Adrenal gland (tissue), 12 donors: ENCODE results near the gene ENTPD8. TPM values are rescaled to one million over a fixed set of nuclear protein-coding genes. Genes with fewer than 3 reads are reported as not detected.

ENCODE experiments used
- DNase-seq, 7 donors: peaks; one replicate each; pipeline ENCODE4 v3.0.0-alpha.2; 2019 to 2020
- H3K27ac ChIP-seq, 5 donors: fragments of 200-600 bp; sonication (generic) in 4 of 5; 1 replicate in 3 of 5; 2 replicates in 2 of 5; pipeline versions ENCODE4 v1.5.1 to v1.8.0; 2016 to 2020; ENCODE audit warnings: mild to moderate bottlenecking in 1 of 5
- H3K27me3 ChIP-seq: fragments of 200-600 bp; 2 replicates; pipeline ENCODE4 v1.8.0; 2021
- H3K36me3 ChIP-seq, 2 donors: fragments of 200-600 bp; replicated peaks in 1 of 2; 1 replicate in 1 of 2; 2 replicates in 1 of 2; pipeline versions ENCODE4 v1.5.1 to v1.8.0; 2018 to 2022
- H3K4me1 ChIP-seq, 2 donors: fragments of 200-600 bp; replicated peaks in 1 of 2; 1 replicate in 1 of 2; 2 replicates in 1 of 2; pipeline versions ENCODE4 v1.5.1 to v1.8.0; 2018 to 2021
- H3K4me3 ChIP-seq, 4 donors: fragments of 200-600 bp; sonication (generic) in 3 of 4; one replicate each; pipeline ENCODE4 v1.5.1; 2016 to 2018
- H3K9me3 ChIP-seq, 3 donors: fragments of 200-600 bp; sonication (generic) in 1 of 3; replicated peaks in 1 of 3; 1 replicate in 2 of 3; 2 replicates in 1 of 3; pipeline versions ENCODE4 v1.5.1 to v1.8.0; 2016 to 2021
- POLR2A ChIP-seq, 2 donors: fragments of 450-650 bp; IDR thresholded peaks; one replicate each; pipeline ENCODE4 v1.6.1; 2017; ENCODE audit warnings: antibody characterized with exemption in 2 of 2, mild to moderate bottlenecking in 2 of 2, moderate library complexity in 1 of 2
- WGBS, 4 donors: extraction: QIAGEN DNeasy Blood & Tissue Kit in 2 of 4; methylation state at CpG; one replicate each; pipeline versions ENCODE4 v1.1.5 to v1.1.7; 2013 to 2017; 5-methylcytosine and 5-hydroxymethylcytosine counted together
- intact Hi-C, 2 donors: fragments of 100-400 bp; cut with DNase I; formaldehyde crosslinking; loops; one replicate each; pipeline versions ENCODE4 v1.14.1 to v1.15.0; 2022 to 2023
- polyA plus RNA-seq, 3 donors: library from polyadenylated mRNA; stranded (reverse); fragments of 200-250 nt in 2 of 3; fragments of 350-450 nt in 1 of 3; fragmentation: Illumina TruSeq in 1 of 3; extraction: RNeasy Lipid Tissue Mini Kit (QIAGEN cat#74804) in 1 of 3; gene quantifications; one replicate each; pipeline ENCODE4 v1.2.3, GENCODE V29; 2013 to 2014
- total RNA-seq, 9 donors: library from RNA; depleted of rRNA in 4 of 9; stranded (reverse); fragments of >200 nt in 4 of 9; fragments of 120-200 nt in 1 of 9; fragmentation: NEBNext Ultra II Directional in 1 of 9; extraction: Animal tissue kit (Norgen Biotek cat#: 25700) in 1 of 9; gene quantifications; one replicate each; pipeline versions ENCODE4 v1.1.0 to v1.2.4, GENCODE V29; 2013 to 2023
- TF ChIP-seq, protein P1 (sequence below), 6 experiments: fragments of 450-650 bp in 4 of 6; fragments of 200-600 bp in 2 of 6; sonication (generic) in 1 of 6; IDR thresholded peaks; 1 replicate in 5 of 6; 2 replicates in 1 of 6; pipeline versions ENCODE4 v1.5.1 to v1.8.0; 2016 to 2021; ENCODE audit warnings: antibody characterized with exemption in 6 of 6, mild to moderate bottlenecking in 2 of 6, moderate library complexity in 1 of 6
- donor health status: healthy with polysubstance abuse.
- donor health status: Bipolar disorder and iron deficiency.
- donor health status: DM: yes; HTN: yes; CAD: no.
- donor health status: DM: no; HTN: no; CAD: no.
- donor health status: DM: no; HTN: no; CAD: no.
- donor health status: DM: yes; HTN: yes; CAD: no.

ENTPD8 gene
- total and polyA plus RNA-seq, 12 donors: 0.14 to 0.20 (median 0.17) TPM; not detected in 6

DNA sequence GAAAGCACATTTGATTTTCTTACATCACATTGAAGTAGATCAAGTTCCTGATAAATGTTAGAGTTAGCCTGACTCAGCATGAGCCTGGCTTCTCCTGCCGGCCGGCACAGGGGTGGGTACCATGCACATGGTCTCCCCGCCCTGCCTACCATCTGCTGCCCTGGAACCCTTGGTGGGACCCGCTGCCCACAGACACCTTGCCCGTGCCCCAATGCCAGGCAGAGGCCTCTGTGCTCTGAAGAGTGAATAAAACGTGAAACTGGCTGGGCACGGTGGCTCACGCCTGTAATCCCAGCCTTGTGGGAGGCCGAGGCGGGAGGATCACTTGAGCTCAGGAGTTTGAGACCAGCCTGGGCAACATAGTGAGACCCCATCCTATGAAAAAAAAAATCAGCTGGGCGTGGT is 35.5 kb downstream of the ENTPD8 start:
- WGBS, 4 donors: 89 to 92% (median 90%) methylated on average over 10 to 11 of the region's 11 CpGs
- DNase-seq: no peak
- intact Hi-C loops: loop anchor here (2.0 to 5.0 kb wide), 2 partner anchors 108 to 109 kb away; no protein-coding TSS in a partner anchor
- Histone ChIP-seq H3K27me3 (no peaks in the 10 kb centered on the region), H3K27ac (no peak overlapping the region), H3K36me3 (no peaks in the 10 kb centered on the region), H3K4me3 (no peak overlapping the region), H3K9me3 (no peaks in the 10 kb centered on the region), H3K4me1 (peaks cover 12 to 15% of the 10 kb centered on the region in 2 donors)
- no peak for TF ChIP-seq POLR2A (IDR thresholded peaks at IDR 0.05)
- TF ChIP-seq, protein P1, sequence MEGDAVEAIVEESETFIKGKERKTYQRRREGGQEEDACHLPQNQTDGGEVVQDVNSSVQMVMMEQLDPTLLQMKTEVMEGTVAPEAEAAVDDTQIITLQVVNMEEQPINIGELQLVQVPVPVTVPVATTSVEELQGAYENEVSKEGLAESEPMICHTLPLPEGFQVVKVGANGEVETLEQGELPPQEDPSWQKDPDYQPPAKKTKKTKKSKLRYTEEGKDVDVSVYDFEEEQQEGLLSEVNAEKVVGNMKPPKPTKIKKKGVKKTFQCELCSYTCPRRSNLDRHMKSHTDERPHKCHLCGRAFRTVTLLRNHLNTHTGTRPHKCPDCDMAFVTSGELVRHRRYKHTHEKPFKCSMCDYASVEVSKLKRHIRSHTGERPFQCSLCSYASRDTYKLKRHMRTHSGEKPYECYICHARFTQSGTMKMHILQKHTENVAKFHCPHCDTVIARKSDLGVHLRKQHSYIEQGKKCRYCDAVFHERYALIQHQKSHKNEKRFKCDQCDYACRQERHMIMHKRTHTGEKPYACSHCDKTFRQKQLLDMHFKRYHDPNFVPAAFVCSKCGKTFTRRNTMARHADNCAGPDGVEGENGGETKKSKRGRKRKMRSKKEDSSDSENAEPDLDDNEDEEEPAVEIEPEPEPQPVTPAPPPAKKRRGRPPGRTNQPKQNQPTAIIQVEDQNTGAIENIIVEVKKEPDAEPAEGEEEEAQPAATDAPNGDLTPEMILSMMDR (IDR thresholded peaks at IDR 0.05): no peak

DNA sequence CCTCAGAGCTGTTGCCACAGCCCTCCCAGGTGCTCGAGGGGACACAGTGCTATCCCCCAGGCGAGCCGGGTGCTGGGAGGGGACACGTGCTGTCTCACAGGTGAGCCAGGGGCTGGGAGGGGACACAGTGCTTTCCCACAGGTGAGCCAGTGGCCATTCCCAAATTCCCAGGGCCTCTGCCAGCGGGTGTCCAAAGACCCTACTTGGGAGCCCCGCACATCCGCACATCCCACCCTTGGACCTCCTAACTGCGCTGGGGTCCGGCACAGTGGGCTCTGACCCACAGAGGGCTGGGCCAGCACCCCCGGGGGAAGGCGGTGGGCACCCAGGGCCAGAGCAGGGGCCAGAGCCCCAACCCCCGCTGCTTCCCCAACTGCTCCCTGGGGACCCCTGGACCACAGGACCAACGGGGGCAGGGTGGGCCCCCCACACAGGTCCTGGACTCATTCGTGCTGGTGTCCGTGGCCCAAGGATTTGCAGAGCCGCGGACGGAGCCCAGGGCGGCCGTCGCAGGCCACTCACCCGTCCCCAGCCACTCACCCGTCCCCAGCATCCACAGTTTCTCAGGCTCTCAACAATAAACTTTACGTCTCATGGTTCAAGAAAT is 36.1 kb downstream of the ENTPD8 start:
- no peak overlapping the region for H3K27ac ChIP-seq
- no peaks in the 10 kb centered on the region for H3K36me3 ChIP-seq
- no peak for TF ChIP-seq POLR2A (IDR thresholded peaks at IDR 0.05)
- TF ChIP-seq, protein P1 (IDR thresholded peaks at IDR 0.05): no peak
- no peak for DNase-seq
- H3K4me3 ChIP-seq: no peak overlapping the region
- intact Hi-C loops: loop anchor here in 1 of 2 donors (5.0 kb wide), 1 partner anchor 108 kb away; no protein-coding TSS in a partner anchor
- no peaks in the 10 kb centered on the region for H3K9me3 ChIP-seq
- peaks cover 12 to 15% of the 10 kb centered on the region in 2 donors for H3K4me1 ChIP-seq
- WGBS, 4 donors: 91 to 96% (median 95%) methylated on average over 6 to 24 of the region's 24 CpGs
- H3K27me3 ChIP-seq: no peaks in the 10 kb centered on the region

DNA sequence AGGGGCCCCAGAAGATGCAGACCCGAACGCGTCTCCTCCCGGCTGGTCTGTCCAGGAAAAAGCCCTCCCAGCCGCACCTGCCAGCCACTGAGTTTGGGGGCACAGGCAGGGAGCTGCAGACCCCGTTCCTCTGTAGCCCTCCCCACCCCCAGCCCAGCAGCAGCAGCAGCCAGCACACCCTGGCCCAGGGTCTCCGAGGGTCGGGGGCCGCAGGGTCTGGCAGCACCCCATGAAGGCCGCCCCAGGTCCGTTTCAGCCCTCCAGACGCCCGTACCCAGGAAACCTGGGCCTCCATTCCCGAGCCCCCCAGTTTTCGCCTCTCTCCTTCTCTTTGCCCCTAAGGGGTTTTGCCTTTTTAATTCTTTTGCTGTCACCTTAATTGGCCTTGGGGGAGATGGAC is 37.9 kb downstream of the ENTPD8 start:
- Histone ChIP-seq H3K36me3 (no peaks in the 10 kb centered on the region), H3K9me3 (no peaks in the 10 kb centered on the region)
- TF ChIP-seq, protein P1 (IDR thresholded peaks at IDR 0.05): no peak
- no peak for TF ChIP-seq POLR2A (IDR thresholded peaks at IDR 0.05)

DNA sequence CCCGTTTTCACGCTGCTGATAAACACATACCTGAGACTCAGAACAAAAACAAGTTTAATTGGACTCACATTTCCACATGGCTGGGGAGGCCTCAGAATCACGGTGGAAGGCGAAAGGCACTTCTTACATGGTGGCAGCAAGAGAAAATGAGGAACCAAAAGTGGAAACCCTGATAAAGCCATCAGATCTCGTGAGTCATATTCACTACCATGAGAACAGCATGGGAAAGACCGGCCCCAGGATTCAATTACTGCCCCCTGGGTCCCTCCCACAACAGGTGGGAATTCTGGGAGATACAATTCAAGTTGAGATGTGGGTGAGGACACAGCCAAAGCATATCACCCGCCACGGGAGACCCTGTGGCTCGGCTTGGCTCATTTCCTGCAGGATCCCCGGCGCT is 38.4 kb downstream of the ENTPD8 start:
- 80 to 91% (median 89%) methylated on average over 6 to 11 of the region's 11 CpGs for WGBS, 4 donors
- Histone ChIP-seq H3K27me3 (no peaks in the 10 kb centered on the region), H3K27ac (no peak overlapping the region), H3K4me1 (peaks cover 12 to 15% of the 10 kb centered on the region in 2 donors), H3K36me3 (no peaks in the 10 kb centered on the region), H3K4me3 (no peak overlapping the region), H3K9me3 (no peaks in the 10 kb centered on the region)
- TF ChIP-seq, protein P1 (IDR thresholded peaks at IDR 0.05): no peak
- TF ChIP-seq POLR2A (IDR thresholded peaks at IDR 0.05): no peak
- no peak for DNase-seq
- intact Hi-C loops: no loop called here

More for the DNA sequence above, 37.9 kb downstream of the ENTPD8 start:
- no peak for DNase-seq
- 93 to 98% (median 96%) methylated on average over 3 to 15 of the region's 15 CpGs for WGBS, 4 donors
- peaks cover 12 to 15% of the 10 kb centered on the region in 2 donors for H3K4me1 ChIP-seq
- H3K27ac ChIP-seq: no peak overlapping the region
- H3K4me3 ChIP-seq: no peak overlapping the region
- intact Hi-C loops: no loop called here
- H3K27me3 ChIP-seq: no peaks in the 10 kb centered on the region
